Measurements from ENCODE around the gene ANKS3.

The ANKS3 gene

GRCh38 chr16:4766875-4767628, 33.0 kb upstream of the ANKS3 start, which contains the start of gene ZNF500:
Gene ZNF500 (minus strand): TSS chr16:4767162. CDS start chr16:4765978, 1,184 bp downstream.
- H2AK5ac ChIP-seq (ENCODE audit: low read depth, low read length) = no peak within 1 kb of the TSS
- no peak within 1 kb of the TSS for H4K8ac ChIP-seq (ENCODE audit: low read depth, low read length)
- H3K14ac ChIP-seq (ENCODE audit: low read length) = no peak within 1 kb of the TSS
- H4K91ac ChIP-seq (ENCODE audit: low read depth, low read length, poor library complexity) = no peak within 1 kb of the TSS
- no peak within 1 kb of the TSS for H2BK12ac ChIP-seq (ENCODE audit: low read length)
- H3K4me2 ChIP-seq (ENCODE audit: insufficient read depth, low read length, poor library complexity, severe bottlenecking) = peak within 1 kb of the TSS; percentile 67
- H3K27me3 ChIP-seq (ENCODE audit: control insufficient read depth in 3 of 3, insufficient read depth in 3 of 3, low read depth in 1 of 3, low read length in 3 of 3) = no peaks in the 10 kb centered on the region
- DNase-seq (ENCODE audit: low spot score) = peak; percentile 96
- peak within 1 kb of the TSS; percentile 23 for H3K27ac ChIP-seq (replicated peaks; ENCODE audit: low read length)
- WGBS, 2 donors (ENCODE audit: extremely low coverage in 2 of 2, insufficient read length in 2 of 2, insufficient replicate concordance in 1 of 2) = no CpG with 5 or more reads among the region's 72 CpGs
- peaks cover 4% of the 10 kb centered on the region for H3K79me1 ChIP-seq (ENCODE audit: low read depth, low read length)
- H2BK120ac ChIP-seq (ENCODE audit: low read depth, low read length) = no peak within 1 kb of the TSS
- H3K36me3 ChIP-seq (replicated peaks in 1 of 2; ENCODE audit: control insufficient read depth in 2 of 2, insufficient read depth in 2 of 2, low read length in 2 of 2) = peaks cover 12 to 36% of the 10 kb centered on the region in 2 donors
- H3K4me3 ChIP-seq (ENCODE audit: low read length in 2 of 2) = peak within 1 kb of the TSS; percentile 95 to 98
- H2BK15ac ChIP-seq (ENCODE audit: low read length) = no peak within 1 kb of the TSS
- H3K4ac ChIP-seq (ENCODE audit: low read length) = no peak within 1 kb of the TSS
- H3K4me1 ChIP-seq (ENCODE audit: control insufficient read depth in 2 of 2, insufficient read depth in 1 of 2, low read depth in 1 of 2, low read length in 2 of 2) = peaks cover 4 to 6% of the 10 kb centered on the region in 2 donors
- H2BK5ac ChIP-seq (ENCODE audit: low read length) = no peak within 1 kb of the TSS
- H3K23ac ChIP-seq (ENCODE audit: low read depth, low read length, poor library complexity) = peak within 1 kb of the TSS; percentile 83
- H3K9ac ChIP-seq (ENCODE audit: low read depth, low read length, poor library complexity) = peak within 1 kb of the TSS; percentile 88
- peak within 1 kb of the TSS; percentile 97 for H3K18ac ChIP-seq (ENCODE audit: low read length)
- no peaks in the 10 kb centered on the region for H3K9me3 ChIP-seq (replicated peaks in 1 of 2; ENCODE audit: control insufficient read depth in 2 of 2, insufficient read depth in 1 of 2, low read depth in 1 of 2, low read length in 2 of 2)
- H2AFZ ChIP-seq (ENCODE audit: low read length) = peak within 1 kb of the TSS; percentile 96

- H3K4me1 ChIP-seq (ENCODE audit: control insufficient read depth in 2 of 2, insufficient read depth in 1 of 2, low read depth in 1 of 2, low read length in 2 of 2) = peaks cover 4 to 6% of the 10 kb centered on the region in 2 donors
- WGBS, 2 donors (ENCODE audit: extremely low coverage in 2 of 2, insufficient read length in 2 of 2, insufficient replicate concordance in 1 of 2) = no CpG with 5 or more reads among the region's 26 CpGs
- H4K91ac ChIP-seq (ENCODE audit: low read depth, low read length, poor library complexity) = no peak overlapping the region
- H3K27me3 ChIP-seq (ENCODE audit: control insufficient read depth in 3 of 3, insufficient read depth in 3 of 3, low read depth in 1 of 3, low read length in 3 of 3) = no peaks in the 10 kb centered on the region
- H2BK5ac ChIP-seq (ENCODE audit: low read length) = no peak overlapping the region
- H2AK5ac ChIP-seq (ENCODE audit: low read depth, low read length) = no peak overlapping the region
- no peak overlapping the region for H4K8ac ChIP-seq (ENCODE audit: low read depth, low read length)
- peak overlapping the region; percentile 13 for H3K23ac ChIP-seq (ENCODE audit: low read depth, low read length, poor library complexity)
- H3K18ac ChIP-seq (ENCODE audit: low read length) = no peak overlapping the region
- no peak overlapping the region for H3K27ac ChIP-seq (replicated peaks; ENCODE audit: low read length)
- no peak overlapping the region for H2BK15ac ChIP-seq (ENCODE audit: low read length)
- peaks cover 4% of the 10 kb centered on the region for H3K79me1 ChIP-seq (ENCODE audit: low read depth, low read length)
- no peak overlapping the region for H2BK12ac ChIP-seq (ENCODE audit: low read length)
- H3K14ac ChIP-seq (ENCODE audit: low read length) = no peak overlapping the region
- peak overlapping the region; percentile 95 to 98 for H3K4me3 ChIP-seq (ENCODE audit: low read length in 2 of 2)
- H3K9ac ChIP-seq (ENCODE audit: low read depth, low read length, poor library complexity) = no peak overlapping the region
- no peak overlapping the region for H2AFZ ChIP-seq (ENCODE audit: low read length)
- DNase-seq (ENCODE audit: low spot score) = no peak
- H3K9me3 ChIP-seq (replicated peaks in 1 of 2; ENCODE audit: control insufficient read depth in 2 of 2, insufficient read depth in 1 of 2, low read depth in 1 of 2, low read length in 2 of 2) = no peaks in the 10 kb centered on the region
- no peak overlapping the region for H3K4ac ChIP-seq (ENCODE audit: low read length)
- peak overlapping the region; percentile 67 for H3K4me2 ChIP-seq (ENCODE audit: insufficient read depth, low read length, poor library complexity, severe bottlenecking)
- no peak overlapping the region for H2BK120ac ChIP-seq (ENCODE audit: low read depth, low read length)
- H3K36me3 ChIP-seq (replicated peaks in 1 of 2; ENCODE audit: control insufficient read depth in 2 of 2, insufficient read depth in 2 of 2, low read length in 2 of 2) = peaks cover 14 to 46% of the 10 kb centered on the region in 2 donors
Observed at GRCh38 chr16:4765511-4766474, 31.7 kb upstream of the ANKS3 start.

GRCh38 chr16:4763791-4764190, 29.7 kb upstream of the ANKS3 start:
- H2BK5ac ChIP-seq (ENCODE audit: low read length) = no peak overlapping the region
- no peaks in the 10 kb centered on the region for H3K27me3 ChIP-seq (ENCODE audit: control insufficient read depth in 3 of 3, insufficient read depth in 3 of 3, low read depth in 1 of 3, low read length in 3 of 3)
- no CpG with 5 or more reads among the region's 7 CpGs for WGBS, 2 donors (ENCODE audit: extremely low coverage in 2 of 2, insufficient read length in 2 of 2, insufficient replicate concordance in 1 of 2)
- H2BK15ac ChIP-seq (ENCODE audit: low read length) = no peak overlapping the region
- H3K4me1 ChIP-seq (ENCODE audit: control insufficient read depth in 2 of 2, insufficient read depth in 1 of 2, low read depth in 1 of 2, low read length in 2 of 2) = peaks cover 2 to 6% of the 10 kb centered on the region in 2 donors
- H2BK120ac ChIP-seq (ENCODE audit: low read depth, low read length) = no peak overlapping the region
- peaks cover 6% of the 10 kb centered on the region for H3K79me1 ChIP-seq (ENCODE audit: low read depth, low read length)
- no peak overlapping the region for H3K4ac ChIP-seq (ENCODE audit: low read length)
- H2BK12ac ChIP-seq (ENCODE audit: low read length) = no peak overlapping the region
- no peak overlapping the region for H3K23ac ChIP-seq (ENCODE audit: low read depth, low read length, poor library complexity)
- no peak overlapping the region for H4K91ac ChIP-seq (ENCODE audit: low read depth, low read length, poor library complexity)
- peaks cover 0 to 2% of the 10 kb centered on the region in 2 donors for H3K9me3 ChIP-seq (replicated peaks in 1 of 2; ENCODE audit: control insufficient read depth in 2 of 2, insufficient read depth in 1 of 2, low read depth in 1 of 2, low read length in 2 of 2)
- H3K36me3 ChIP-seq (replicated peaks in 1 of 2; ENCODE audit: control insufficient read depth in 2 of 2, insufficient read depth in 2 of 2, low read length in 2 of 2) = peaks cover 28 to 66% of the 10 kb centered on the region in 2 donors
- no peak overlapping the region for H3K4me3 ChIP-seq (ENCODE audit: low read length in 2 of 2)
- no peak for DNase-seq (ENCODE audit: low spot score)
- H3K9ac ChIP-seq (ENCODE audit: low read depth, low read length, poor library complexity) = no peak overlapping the region
- no peak overlapping the region for H3K18ac ChIP-seq (ENCODE audit: low read length)
- no peak overlapping the region for H4K8ac ChIP-seq (ENCODE audit: low read depth, low read length)
- H3K27ac ChIP-seq (replicated peaks; ENCODE audit: low read length) = no peak overlapping the region
- no peak overlapping the region for H2AFZ ChIP-seq (ENCODE audit: low read length)
- no peak overlapping the region for H3K4me2 ChIP-seq (ENCODE audit: insufficient read depth, low read length, poor library complexity, severe bottlenecking)
- no peak overlapping the region for H3K14ac ChIP-seq (ENCODE audit: low read length)
- no peak overlapping the region for H2AK5ac ChIP-seq (ENCODE audit: low read depth, low read length)

GRCh38 chr16:4762205-4762604, 28.1 kb upstream of the ANKS3 start:
- Histone ChIP-seq H3K18ac (ENCODE audit: low read length) (no peak overlapping the region), H4K8ac (ENCODE audit: low read depth, low read length) (no peak overlapping the region), H2AK5ac (ENCODE audit: low read depth, low read length) (no peak overlapping the region), H2AFZ (ENCODE audit: low read length) (no peak overlapping the region), H2BK15ac (ENCODE audit: low read length) (no peak overlapping the region), H3K4me3 (ENCODE audit: low read length in 2 of 2) (no peak overlapping the region), H4K91ac (ENCODE audit: low read depth, low read length, poor library complexity) (no peak overlapping the region), H3K27me3 (ENCODE audit: control insufficient read depth in 3 of 3, insufficient read depth in 3 of 3, low read depth in 1 of 3, low read length in 3 of 3) (no peaks in the 10 kb centered on the region), H3K4me1 (ENCODE audit: control insufficient read depth in 2 of 2, insufficient read depth in 1 of 2, low read depth in 1 of 2, low read length in 2 of 2) (peaks cover 2 to 3% of the 10 kb centered on the region in 2 donors), H2BK5ac (ENCODE audit: low read length) (no peak overlapping the region), H2BK120ac (ENCODE audit: low read depth, low read length) (no peak overlapping the region), H3K79me1 (ENCODE audit: low read depth, low read length) (peaks cover 6% of the 10 kb centered on the region), H3K14ac (ENCODE audit: low read length) (no peak overlapping the region), H2BK12ac (ENCODE audit: low read length) (no peak overlapping the region), H3K9me3 (replicated peaks in 1 of 2; ENCODE audit: control insufficient read depth in 2 of 2, insufficient read depth in 1 of 2, low read depth in 1 of 2, low read length in 2 of 2) (peaks cover 0 to 2% of the 10 kb centered on the region in 2 donors), H3K23ac (ENCODE audit: low read depth, low read length, poor library complexity) (no peak overlapping the region), H3K4ac (ENCODE audit: low read length) (no peak overlapping the region), H3K9ac (ENCODE audit: low read depth, low read length, poor library complexity) (peak overlapping the region; percentile 3), H3K4me2 (ENCODE audit: insufficient read depth, low read length, poor library complexity, severe bottlenecking) (no peak overlapping the region), H3K36me3 (replicated peaks in 1 of 2; ENCODE audit: control insufficient read depth in 2 of 2, insufficient read depth in 2 of 2, low read length in 2 of 2) (peaks cover 31 to 77% of the 10 kb centered on the region in 2 donors), H3K27ac (replicated peaks; ENCODE audit: low read length) (no peak overlapping the region)
- DNase-seq (ENCODE audit: low spot score) = no peak
- no CpG with 5 or more reads among the region's 9 CpGs for WGBS, 2 donors (ENCODE audit: extremely low coverage in 2 of 2, insufficient read length in 2 of 2, insufficient replicate concordance in 1 of 2)

Measured in neuronal stem cell (in vitro differentiated cells).